Psoas muscle (tissue), 8 donors: ENCODE results near the gene CFAP299. TPM values are rescaled to one million over a fixed set of nuclear protein-coding genes. Genes with fewer than 3 reads are reported as not detected.

Source experiments
- ATAC-seq, 4 donors: fragments of 200-7000 bp; cut with Tn5 transposase; one replicate each; pipeline ENCODE4 v1.9.1; 2020; ENCODE audit warnings: moderate library complexity in 3 of 4, mild to moderate bottlenecking in 2 of 4
- DNase-seq, 2 donors: peaks; one replicate each; pipeline ENCODE4 v3.0.0-alpha.2; 2020
- H3K27ac ChIP-seq: fragments of 200-600 bp; one replicate; pipeline ENCODE4 v1.8.0; 2022
- H3K27me3 ChIP-seq, 3 donors: fragments of 200-600 bp in 1 of 3; one replicate each; pipeline versions ENCODE4 v1.6.1 to v1.8.0; 2013 to 2022; ENCODE audit warnings: low read length in 2 of 3, mild to moderate bottlenecking in 2 of 3, moderate library complexity in 1 of 3; ENCODE audit not compliant: insufficient read depth in 3 of 3
- H3K36me3 ChIP-seq, 2 donors: fragments of 200-600 bp in 1 of 2; one replicate each; pipeline versions ENCODE4 v1.6.1 to v1.8.0; 2013 to 2022; ENCODE audit warnings: low read depth in 1 of 2, mild to moderate bottlenecking in 1 of 2, moderate library complexity in 1 of 2; ENCODE audit not compliant: insufficient read depth in 1 of 2
- H3K4me1 ChIP-seq: fragments of 200-600 bp; one replicate; pipeline ENCODE4 v1.8.0; 2022
- H3K4me3 ChIP-seq: fragments of 200-600 bp; one replicate; pipeline ENCODE4 v1.8.0; 2022; ENCODE audit warnings: mild to moderate bottlenecking
- H3K9me3 ChIP-seq: fragments of 200-600 bp; one replicate; pipeline ENCODE4 v1.8.0; 2022
- CTCF ChIP-seq: fragments of 200-600 bp; IDR thresholded peaks from one replicate; pipeline ENCODE4 v1.8.0; 2022; ENCODE audit warnings: antibody characterized with exemption
- WGBS, 3 donors: extraction: QIAGEN DNeasy Blood & Tissue Kit; methylation state at CpG; one replicate each; pipeline versions ENCODE4 v1.1.6 to v1.1.7; 2013; 5-methylcytosine and 5-hydroxymethylcytosine counted together
- intact Hi-C, 2 donors: fragments of 100-400 bp; cut with DNase I; formaldehyde crosslinking; loops; one replicate each; pipeline versions ENCODE4 v1.11.0 to v1.14.2; 2022
- polyA plus RNA-seq, 3 donors: library from polyadenylated mRNA; stranded (reverse); fragments of 200-250 nt; gene quantifications; one replicate each; pipeline ENCODE4 v1.2.3, GENCODE V29; 2013
- total RNA-seq, 4 donors: library from RNA; stranded (reverse); fragmentation: NEBNext Ultra II Directional in 2 of 4; extraction: Animal tissue kit (Norgen Biotek cat#: 25700) in 2 of 4; gene quantifications; one replicate each; pipeline versions ENCODE4 v1.2.1 to v1.2.4, GENCODE V29; 2021 to 2023
- donor health status: healthy with polysubstance abuse.
- donor health status: DM: no; HTN: no; CAD: no; lungs with moderate emphysema.
- donor health status: Bipolar disorder and iron deficiency.
- donor health status: healthy.
- donor health status: DM: yes; HTN: yes; CAD: no.
- donor health status: DM: no; HTN: no; CAD: no.
- donor health status: DM: no; HTN: no; CAD: no.
- donor health status: DM: yes; HTN: yes; CAD: no.

CFAP299 gene
- total and polyA plus RNA-seq, 7 donors: not detected

GRCh38 chr4:80831383-80832361 is 496.1 kb downstream of the CFAP299 start:
- Histone ChIP-seq H3K36me3 (no peaks in the 10 kb centered on the region), H3K27me3 (no peaks in the 10 kb centered on the region), H3K27ac (no peak overlapping the region), H3K4me3 (no peak overlapping the region), H3K9me3 (peaks cover 3% of the 10 kb centered on the region), H3K4me1 (no peaks in the 10 kb centered on the region)
- no peak for TF ChIP-seq CTCF
- intact Hi-C loops: no loop called here
- whole genome bisulfite sequencing, 3 donors: 69 to 77% (median 74%) methylated on average over 5 of the region's 5 CpGs
- ATAC-seq: no peak
- DNase-seq: no peak

DNA sequence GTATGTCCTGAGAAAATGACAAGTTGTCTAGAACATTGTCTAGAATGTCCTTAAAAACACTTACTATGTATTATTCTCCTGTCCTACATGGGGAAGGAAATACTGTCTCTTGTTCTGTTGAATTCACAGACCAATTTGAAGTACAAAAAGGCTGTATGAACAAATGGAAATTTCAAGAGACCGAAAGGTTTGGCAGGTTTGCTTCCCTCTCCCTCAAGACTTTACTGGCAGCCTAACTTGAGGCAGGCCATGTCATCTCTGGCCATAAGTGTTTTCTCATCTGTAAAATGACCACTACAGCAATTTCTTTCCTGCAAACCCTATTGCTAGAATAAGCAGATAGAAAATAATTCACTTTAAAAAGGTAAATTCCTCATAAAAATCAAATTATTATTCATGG is 503.8 kb downstream of the CFAP299 start:
- Histone ChIP-seq H3K9me3 (peaks cover 7% of the 10 kb centered on the region), H3K4me3 (no peak overlapping the region), H3K36me3 (no peaks in the 10 kb centered on the region), H3K4me1 (no peaks in the 10 kb centered on the region), H3K27me3 (no peaks in the 10 kb centered on the region), H3K27ac (no peak overlapping the region)
- no peak for ATAC-seq
- TF ChIP-seq CTCF: no peak
- intact Hi-C loops: no loop called here
- WGBS, 3 donors: 69 to 85% (median 81%) methylated on average over 1 of the region's 1 CpG
- no peak for DNase-seq

- no peaks in the 10 kb centered on the region for H3K36me3 ChIP-seq
- H3K27me3 ChIP-seq: no peaks in the 10 kb centered on the region
- no peak overlapping the region for H3K4me3 ChIP-seq
- H3K27ac ChIP-seq: no peak overlapping the region
- DNase-seq (no peak), ATAC-seq (no peak)
- TF ChIP-seq CTCF: no peak
- peaks cover 7% of the 10 kb centered on the region for H3K9me3 ChIP-seq
- intact Hi-C loops: no loop called here
- no peaks in the 10 kb centered on the region for H3K4me1 ChIP-seq
Measured at GRCh38 chr4:80839792-80840191, 504.3 kb downstream of the CFAP299 start.

- ATAC-seq (no peak), DNase-seq (no peak)
- H3K4me3 ChIP-seq: no peak overlapping the region
- H3K27me3 ChIP-seq: peaks cover 0 to 1% (median 0%) of the 10 kb centered on the region in 3 donors
- intact Hi-C loops: no loop called here
- H3K4me1 ChIP-seq: no peaks in the 10 kb centered on the region
- no peak overlapping the region for H3K27ac ChIP-seq
- peaks cover 7% of the 10 kb centered on the region for H3K9me3 ChIP-seq
- WGBS, 3 donors: 89 to 96% (median 91%) methylated on average over 1 of the region's 1 CpG
- H3K36me3 ChIP-seq: no peaks in the 10 kb centered on the region
- no peak for TF ChIP-seq CTCF
Measured at GRCh38 chr4:80840396-80840795, 504.9 kb downstream of the CFAP299 start.
